Esophagus squamous epithelium (tissue), 5 donors: ENCODE data around the gene RNF126. TPM values are rescaled to one million over a fixed set of nuclear protein-coding genes. Genes with fewer than 3 reads are reported as not detected.

Experiments used
- DNase-seq: peaks from one replicate; lab custom pipeline; 2025; lab: John Stamatoyannopoulos, UW
- H3K27ac ChIP-seq, 4 donors: fragments of 200-600 bp; sonication (generic); one replicate each; pipeline ENCODE4 v1.5.1; 2016 to 2019; ENCODE audit warnings: mild to moderate bottlenecking in 1 of 4
- H3K27me3 ChIP-seq, 4 donors: fragments of 200-600 bp; sonication (generic); 1 replicate in 3 of 4; 2 replicates in 1 of 4; pipeline versions ENCODE4 v1.5.1 to v1.6.0; 2017 to 2021; ENCODE audit warnings: antibody characterized with exemption in 1 of 4
- H3K36me3 ChIP-seq, 3 donors: fragments of 200-600 bp; sonication (generic); one replicate each; pipeline ENCODE4 v1.5.1; 2016 to 2019
- H3K4me1 ChIP-seq, 3 donors: fragments of 200-600 bp; sonication (generic); one replicate each; pipeline ENCODE4 v1.5.1; 2017 to 2019
- H3K4me3 ChIP-seq, 4 donors: fragments of 200-600 bp; sonication (generic); 1 replicate in 3 of 4; 2 replicates in 1 of 4; pipeline ENCODE4 v1.5.1; 2016 to 2019; ENCODE audit warnings: mild to moderate bottlenecking in 2 of 4, moderate library complexity in 1 of 4
- H3K9me3 ChIP-seq, 3 donors: fragments of 200-600 bp; sonication (generic); one replicate each; pipeline ENCODE4 v1.5.1; 2016 to 2019
- POLR2A ChIP-seq, 4 donors: fragments of 450-650 bp; IDR thresholded peaks; one replicate each; pipeline ENCODE4 v1.6.1; 2017; ENCODE audit warnings: antibody characterized with exemption in 4 of 4, mild to moderate bottlenecking in 4 of 4, moderate library complexity in 3 of 4
- WGBS, 2 donors: methylation state at CpG; one replicate each; pipeline ENCODE4 v1.1.5; 2018; 5-methylcytosine and 5-hydroxymethylcytosine counted together
- intact Hi-C: fragments of 100-400 bp; cut with DNase I; formaldehyde crosslinking; loops from one replicate; pipeline ENCODE4 v1.15.0; 2022
- total RNA-seq, 4 donors: library from RNA; depleted of rRNA; stranded (reverse); fragments of >200 nt; gene quantifications; one replicate each; pipeline ENCODE4 v1.1.0, GENCODE V29; 2016
- TF ChIP-seq, protein P1 (sequence below), 6 experiments: fragments of 450-650 bp in 4 of 6; fragments of 200-600 bp in 2 of 6; sonication (generic) in 2 of 6; IDR thresholded peaks; one replicate each; pipeline ENCODE4 v1.5.1; 2016 to 2019; ENCODE audit warnings: antibody characterized with exemption in 6 of 6, mild to moderate bottlenecking in 4 of 6, moderate library complexity in 4 of 6
- donor health status: DM: yes; HTN: yes; CAD: no.

The RNF126 gene
- total RNA-seq, 4 donors from 2014 or later = 82.1 to 118 (median 98.4) TPM

GRCh38 chr19:634975-635652 is 27.9 kb downstream of the RNF126 start:
- Histone ChIP-seq H3K4me1 (peaks cover 30 to 49% (median 32%) of the 10 kb centered on the region in 3 donors), H3K27me3 (no peaks in the 10 kb centered on the region), H3K9me3 (no peaks in the 10 kb centered on the region), H3K36me3 (peaks cover 0 to 19% (median 0%) of the 10 kb centered on the region in 3 donors), H3K4me3 (no peak overlapping the region), H3K27ac (no peak overlapping the region)
- no peak for TF ChIP-seq POLR2A (IDR thresholded peaks at IDR 0.05)
- TF ChIP-seq, protein P1, sequence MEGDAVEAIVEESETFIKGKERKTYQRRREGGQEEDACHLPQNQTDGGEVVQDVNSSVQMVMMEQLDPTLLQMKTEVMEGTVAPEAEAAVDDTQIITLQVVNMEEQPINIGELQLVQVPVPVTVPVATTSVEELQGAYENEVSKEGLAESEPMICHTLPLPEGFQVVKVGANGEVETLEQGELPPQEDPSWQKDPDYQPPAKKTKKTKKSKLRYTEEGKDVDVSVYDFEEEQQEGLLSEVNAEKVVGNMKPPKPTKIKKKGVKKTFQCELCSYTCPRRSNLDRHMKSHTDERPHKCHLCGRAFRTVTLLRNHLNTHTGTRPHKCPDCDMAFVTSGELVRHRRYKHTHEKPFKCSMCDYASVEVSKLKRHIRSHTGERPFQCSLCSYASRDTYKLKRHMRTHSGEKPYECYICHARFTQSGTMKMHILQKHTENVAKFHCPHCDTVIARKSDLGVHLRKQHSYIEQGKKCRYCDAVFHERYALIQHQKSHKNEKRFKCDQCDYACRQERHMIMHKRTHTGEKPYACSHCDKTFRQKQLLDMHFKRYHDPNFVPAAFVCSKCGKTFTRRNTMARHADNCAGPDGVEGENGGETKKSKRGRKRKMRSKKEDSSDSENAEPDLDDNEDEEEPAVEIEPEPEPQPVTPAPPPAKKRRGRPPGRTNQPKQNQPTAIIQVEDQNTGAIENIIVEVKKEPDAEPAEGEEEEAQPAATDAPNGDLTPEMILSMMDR (IDR thresholded peaks at IDR 0.05) = no peak
- intact Hi-C loops = no loop called here
- 90% methylated on average over 12 of the region's 16 CpGs; no CpG with 5 or more reads in 1 of the 2 donors for WGBS, 2 donors
- no peak for DNase-seq

DNA sequence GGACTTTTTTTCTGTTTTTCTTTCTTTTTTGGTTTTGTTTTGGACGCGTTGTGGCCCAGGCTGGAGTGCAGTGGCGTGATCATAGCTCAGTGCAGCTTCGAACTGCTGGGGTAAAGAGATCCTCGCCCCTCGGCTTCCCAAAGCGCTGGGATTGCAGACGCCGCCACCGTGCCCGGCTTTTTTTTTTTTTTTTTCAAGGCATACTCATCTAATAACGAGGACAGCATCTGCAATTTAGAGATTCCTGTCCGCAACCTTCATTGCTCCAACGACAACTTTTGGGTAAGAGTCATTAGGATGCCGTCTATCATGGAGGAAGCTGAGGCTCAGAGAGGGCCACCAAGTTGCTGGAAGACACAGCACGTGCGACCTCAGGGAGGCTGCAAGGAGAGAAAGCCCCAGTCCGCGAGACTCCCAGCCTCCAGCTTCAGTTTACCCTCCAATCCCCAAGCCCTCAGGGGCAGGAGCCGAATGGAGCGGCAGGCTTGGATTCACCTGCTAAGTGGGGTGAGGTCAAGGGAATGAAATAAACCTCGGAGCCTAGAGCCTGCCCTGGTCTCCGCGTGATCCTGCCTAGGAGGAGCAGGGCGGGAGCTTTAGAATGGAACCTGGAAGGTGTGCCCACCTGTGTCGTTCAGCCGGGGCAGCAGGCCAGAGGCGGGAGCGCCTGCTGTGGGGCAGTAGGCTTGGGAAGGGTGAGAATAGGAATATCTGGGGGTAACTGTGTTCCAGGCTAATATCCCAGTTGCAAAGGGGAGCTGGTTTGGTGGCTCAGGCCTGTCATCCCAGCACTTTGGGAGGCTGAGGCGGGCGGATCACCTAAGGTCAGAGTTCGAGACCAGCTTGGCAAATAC is 29.0 kb downstream of the RNF126 start:
- intact Hi-C loops = no loop called here
- H3K27me3 ChIP-seq = no peaks in the 10 kb centered on the region
- no peaks in the 10 kb centered on the region for H3K9me3 ChIP-seq
- 24 to 32% methylated on average over 19 of the region's 32 CpGs for WGBS, 2 donors
- peaks cover 0 to 30% (median 5%) of the 10 kb centered on the region in 3 donors for H3K36me3 ChIP-seq
- no peak for DNase-seq
- TF ChIP-seq, protein P1 (IDR thresholded peaks at IDR 0.05) = no peak
- TF ChIP-seq POLR2A (IDR thresholded peaks at IDR 0.05) = no peak
- peaks cover 24 to 39% (median 25%) of the 10 kb centered on the region in 3 donors for H3K4me1 ChIP-seq
- H3K27ac ChIP-seq = peak overlapping the region in 3 of 4 donors; percentile 35 to 89 (median 78)
- H3K4me3 ChIP-seq = peak overlapping the region; percentile 70 to 95 (median 86)

DNA sequence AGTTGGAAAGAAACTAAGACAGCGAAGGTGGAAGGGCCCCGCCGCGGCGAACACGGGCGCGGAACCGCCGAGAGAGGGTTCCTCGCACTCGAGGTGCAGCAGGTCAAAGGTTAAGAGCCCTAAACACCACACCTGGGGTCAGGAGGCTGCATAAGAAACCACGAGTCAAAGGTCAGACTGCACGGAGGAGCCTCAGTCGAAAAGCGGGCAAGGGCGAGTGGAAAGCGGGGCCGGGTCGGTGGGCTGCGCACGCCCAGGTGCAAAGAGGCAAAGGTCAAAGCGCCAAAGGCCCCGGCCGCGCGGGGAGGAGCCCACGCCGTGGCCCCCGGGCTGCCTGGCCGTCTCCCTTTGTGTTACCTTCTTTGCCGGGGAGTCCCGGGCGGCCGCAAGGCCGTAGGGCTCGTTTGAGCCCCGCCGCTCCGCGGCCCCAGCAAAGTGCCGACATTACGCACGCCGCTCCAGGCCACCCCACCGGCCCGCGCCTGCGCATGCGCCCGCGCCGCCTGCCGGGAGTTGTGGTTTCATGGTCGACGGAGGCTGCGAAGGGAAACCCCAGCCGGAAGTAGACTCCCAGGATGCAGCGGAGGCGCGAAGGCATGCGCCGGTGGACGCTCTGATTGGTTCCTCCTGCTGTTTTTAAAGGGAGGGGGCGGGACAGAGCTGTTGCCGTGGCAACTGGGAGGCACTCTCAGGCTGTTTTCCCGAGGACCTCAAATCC is 29.8 kb downstream of the RNF126 start, which contains the start of gene POLRMT:
TSS of gene POLRMT (minus strand) at position 470 of the 718 bp plus-strand sequence. CDS start at position 445, 25 bp downstream.
- Histone ChIP-seq H3K27me3 (no peaks in the 10 kb centered on the region), H3K9me3 (no peaks in the 10 kb centered on the region), H3K36me3 (peaks cover 0 to 38% (median 12%) of the 10 kb centered on the region in 3 donors), H3K27ac (peak within 1 kb of the TSS; percentile 74 to 89 (median 78)), H3K4me3 (peak within 1 kb of the TSS; percentile 70 to 95 (median 86)), H3K4me1 (peaks cover 19 to 31% (median 20%) of the 10 kb centered on the region in 3 donors)
- peak; percentile 89 for DNase-seq
- 0% methylated on average over 6 to 25 of the region's 67 CpGs for WGBS, 2 donors
- intact Hi-C loops = no loop called here
- TF ChIP-seq POLR2A (IDR thresholded peaks at IDR 0.05) = peak in 2 of 4 donors; percentile 39 to 42
- TF ChIP-seq, protein P1 (IDR thresholded peaks at IDR 0.05) = peak in 2 of 6 experiments; percentile 27 to 31

GRCh38 chr19:632579-633067 is 30.4 kb downstream of the RNF126 start:
- H3K27ac ChIP-seq = peak overlapping the region; percentile 69 to 89 (median 76)
- intact Hi-C loops = no loop called here
- TF ChIP-seq, protein P1 (IDR thresholded peaks at IDR 0.05) = no peak
- TF ChIP-seq POLR2A (IDR thresholded peaks at IDR 0.05) = no peak
- peaks cover 0 to 44% (median 16%) of the 10 kb centered on the region in 3 donors for H3K36me3 ChIP-seq
- H3K9me3 ChIP-seq = no peaks in the 10 kb centered on the region
- DNase-seq = no peak
- peak overlapping the region; percentile 70 to 95 (median 86) for H3K4me3 ChIP-seq
- WGBS, 2 donors = 1% methylated on average over 18 of the region's 35 CpGs; no CpG with 5 or more reads in 1 of the 2 donors
- H3K27me3 ChIP-seq = no peaks in the 10 kb centered on the region
- peaks cover 19 to 31% (median 20%) of the 10 kb centered on the region in 3 donors for H3K4me1 ChIP-seq
